Parathyroid adenoma (tissue), 2 donors: Measurements from ENCODE around the gene TTC13.

Source experiments
- H2AFZ ChIP-seq: fragments of 300-600 bp; sonication (generic); one replicate; pipeline ENCODE4 v1.7.0; 2017; ENCODE audit warnings: antibody characterized with exemption, mild to moderate bottlenecking
- H3K27ac ChIP-seq: fragments of 300-600 bp; sonication (generic); one replicate; pipeline ENCODE4 v1.7.0; 2017
- H3K27me3 ChIP-seq: fragments of 300-600 bp; sonication (generic); one replicate; pipeline ENCODE4 v1.7.0; 2017; ENCODE audit warnings: low read length; ENCODE audit not compliant: control insufficient read depth, insufficient read depth
- H3K36me3 ChIP-seq: fragments of 300-600 bp; sonication (generic); one replicate; pipeline ENCODE4 v1.7.0; 2017; ENCODE audit warnings: low read length; ENCODE audit not compliant: control insufficient read depth, insufficient read depth
- H3K4me1 ChIP-seq: fragments of 300-600 bp; sonication (generic); one replicate; pipeline ENCODE4 v1.7.0; 2017; ENCODE audit warnings: control low read depth
- H3K4me2 ChIP-seq: fragments of 300-600 bp; sonication (generic); one replicate; pipeline ENCODE4 v1.7.0; 2017; ENCODE audit warnings: low read length
- H3K4me3 ChIP-seq: fragments of 300-600 bp; sonication (generic); one replicate; pipeline ENCODE4 v1.7.0; 2017; ENCODE audit warnings: low read depth, low read length
- H3K79me2 ChIP-seq: fragments of 300-600 bp; sonication (generic); one replicate; pipeline ENCODE4 v1.7.0; 2017; ENCODE audit warnings: control low read depth
- H3K9ac ChIP-seq: fragments of 300-600 bp; sonication (generic); one replicate; pipeline ENCODE4 v1.7.0; 2017; ENCODE audit warnings: mild to moderate bottlenecking
- H3K9me3 ChIP-seq: fragments of 300-600 bp; sonication (generic); one replicate; pipeline ENCODE4 v1.7.0; 2017; ENCODE audit warnings: low read length; ENCODE audit not compliant: control insufficient read depth
- CTCF ChIP-seq: fragments of 300-600 bp; sonication (generic); IDR thresholded peaks from one replicate; pipeline ENCODE4 v1.7.0; 2017; ENCODE audit warnings: antibody characterized with exemption, mild to moderate bottlenecking
- donor health status: primary hyperparathyroidism.

The TTC13 gene

GRCh38 chr1:230857077-230857476, 121.6 kb downstream of the TTC13 start:
- Histone ChIP-seq H3K27me3 (no peaks in the 10 kb centered on the region), H3K27ac (no peak overlapping the region), H3K4me2 (no peak overlapping the region), H3K4me3 (no peak overlapping the region), H3K9ac (no peak overlapping the region), H3K4me1 (no peaks in the 10 kb centered on the region), H3K36me3 (no peaks in the 10 kb centered on the region), H3K79me2 (peaks cover 21% of the 10 kb centered on the region), H3K9me3 (no peaks in the 10 kb centered on the region), H2AFZ (no peak overlapping the region)
- no peak for TF ChIP-seq CTCF
